Fibroblast of villous mesenchyme (primary cell): ENCODE results near the gene STAU1. TPM values are rescaled to one million over a fixed set of nuclear protein-coding genes. Genes with fewer than 3 reads are reported as not detected.

ENCODE experiments used
- DNase-seq: peaks from one replicate; pipeline ENCODE4 v3.0.0-alpha.2; 2010; ENCODE audit warnings: low read depth
- H3K4me3 ChIP-seq: 2 replicates; pipeline ENCODE4 v1.5.1; 2011; ENCODE audit warnings: low read depth, mild to moderate bottlenecking, low read length
- CTCF ChIP-seq: IDR thresholded peaks from 2 replicates; pipeline ENCODE4 v1.5.1; 2012; ENCODE audit warnings: low read depth, mild to moderate bottlenecking, low read length; ENCODE audit not compliant: insufficient read depth
- total RNA-seq: library from RNA; depleted of rRNA; stranded (reverse); fragments of >200 nt; gene quantifications from 2 replicates; pipeline ENCODE4 v1.2.3, GENCODE V29; 2012

STAU1 gene
- total RNA-seq, 1 donor: 56.6 TPM

DNA sequence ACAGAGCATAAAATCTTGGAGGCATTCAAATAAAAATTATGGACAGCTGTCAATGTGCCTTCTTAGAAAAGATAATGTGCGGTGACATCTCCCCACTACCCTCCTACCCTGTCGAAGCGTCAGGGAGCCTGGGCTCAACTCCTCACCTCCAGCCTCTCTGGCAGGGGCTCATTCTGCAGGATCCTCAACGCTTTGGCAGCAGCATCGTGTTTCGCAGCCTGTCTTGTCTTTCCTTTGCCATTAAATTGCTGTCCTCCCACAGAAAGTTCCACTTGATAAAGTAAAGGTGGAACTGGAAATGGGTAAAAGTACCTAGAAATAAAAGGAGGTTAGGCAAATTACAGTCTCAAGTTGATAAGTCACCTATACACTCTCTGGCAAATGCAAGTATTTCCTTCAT lies 36.7 kb downstream of the STAU1 start:
- no peak for TF ChIP-seq CTCF
- H3K4me3 ChIP-seq: no peak overlapping the region
- no peak for DNase-seq

DNA sequence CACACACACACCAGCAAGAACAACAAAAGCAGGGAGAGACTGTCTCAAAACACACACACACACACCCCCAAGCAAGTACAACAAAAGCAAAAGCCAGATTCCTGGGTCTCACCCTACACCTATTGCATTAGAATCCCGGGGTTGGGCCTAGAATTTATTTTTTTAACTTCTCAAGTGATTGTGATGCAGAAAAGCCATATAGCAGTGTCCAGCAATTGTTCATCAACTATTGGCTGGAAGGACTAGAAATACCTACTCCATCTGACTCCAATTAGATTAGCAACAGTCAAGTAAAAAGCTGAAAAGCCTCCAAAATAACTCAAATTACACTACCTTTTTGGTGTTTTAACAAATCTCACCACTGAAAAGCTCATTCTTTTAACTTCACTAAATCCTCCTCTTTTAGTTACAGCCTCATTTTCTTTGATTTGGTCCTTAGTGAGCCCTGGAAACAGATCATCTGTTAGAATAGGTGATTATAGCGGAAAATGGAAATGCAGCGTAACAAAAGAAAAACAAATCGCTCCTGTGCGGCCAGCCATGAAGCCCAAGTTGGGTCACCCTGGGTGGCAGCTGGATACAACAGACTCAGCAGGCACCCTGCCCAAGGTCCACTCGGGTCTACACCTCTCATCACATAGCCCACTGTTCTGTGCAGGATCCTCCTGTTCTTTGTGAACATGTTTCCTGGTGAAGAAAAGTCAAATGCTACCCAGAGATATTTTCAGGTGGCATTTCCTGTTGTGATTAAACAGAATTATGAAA lies 38.7 kb downstream of the STAU1 start:
- no peak for TF ChIP-seq CTCF
- no peak for DNase-seq
- no peak overlapping the region for H3K4me3 ChIP-seq

- no peak overlapping the region for H3K4me3 ChIP-seq
Measured at GRCh38 chr20:49148601-49149000, 39.5 kb downstream of the STAU1 start.

DNA sequence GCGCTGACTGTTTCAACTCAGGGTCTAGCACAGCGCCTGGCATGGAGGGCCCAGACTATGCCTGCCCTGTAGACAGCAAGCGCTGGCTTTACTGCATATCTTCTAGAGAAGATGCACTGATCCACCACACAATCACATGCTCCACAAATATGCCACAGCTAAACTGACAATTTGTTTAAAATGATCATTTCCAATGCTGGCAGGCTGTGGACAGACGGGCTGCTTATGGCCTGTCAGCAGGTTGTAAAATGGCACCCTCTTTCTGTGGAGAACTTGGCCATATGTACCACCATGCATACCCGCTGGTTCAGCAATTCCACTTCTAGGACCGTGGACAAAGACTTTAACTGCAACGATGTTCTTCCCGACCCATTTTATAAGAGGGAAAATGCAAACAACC lies 40.8 kb downstream of the STAU1 start:
- DNase-seq: no peak
- TF ChIP-seq CTCF: no peak
- no peak overlapping the region for H3K4me3 ChIP-seq

More at GRCh38 chr20:49148601-49149000, 39.5 kb downstream of the STAU1 start:
- DNase-seq: no peak
- no peak for TF ChIP-seq CTCF

- TF ChIP-seq CTCF: no peak
- no peak for DNase-seq
- no peak overlapping the region for H3K4me3 ChIP-seq
Measured at GRCh38 chr20:49146442-49147225, 41.5 kb downstream of the STAU1 start.

- DNase-seq: no peak
- H3K4me3 ChIP-seq: no peak overlapping the region
- no peak for TF ChIP-seq CTCF
Measured at GRCh38 chr20:49140834-49141233, 47.3 kb downstream of the STAU1 start.
